GM18951 (cell line): ENCODE measurements around the gene OR4F15.
"Not testable (repeated sequence)": the region's sequence is repeated elsewhere in the genome, so short reads cannot be mapped to it uniquely, and the experiment has no call there.

Experiments used
- POLR2A ChIP-seq: IDR thresholded peaks from 4 replicates; pipeline ENCODE4 v1.6.1; 2011; ENCODE audit warnings: mild to moderate bottlenecking; ENCODE audit not compliant: insufficient read length, insufficient read depth; ENCODE audit errors: extremely low read depth
- in situ Hi-C: fragments of 300-500 bp; cut with MboI; formaldehyde crosslinking; loops from one replicate; pipeline ENCODE4 v1.12.0; 2022; ENCODE audit warnings: low sequenced_read_pairs, mixed read lengths, inconsistent platforms; ENCODE audit not compliant: unreplicated experiment

Gene OR4F15, protein sequence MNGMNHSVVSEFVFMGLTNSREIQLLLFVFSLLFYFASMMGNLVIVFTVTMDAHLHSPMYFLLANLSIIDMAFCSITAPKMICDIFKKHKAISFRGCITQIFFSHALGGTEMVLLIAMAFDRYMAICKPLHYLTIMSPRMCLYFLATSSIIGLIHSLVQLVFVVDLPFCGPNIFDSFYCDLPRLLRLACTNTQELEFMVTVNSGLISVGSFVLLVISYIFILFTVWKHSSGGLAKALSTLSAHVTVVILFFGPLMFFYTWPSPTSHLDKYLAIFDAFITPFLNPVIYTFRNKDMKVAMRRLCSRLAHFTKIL

DNA sequence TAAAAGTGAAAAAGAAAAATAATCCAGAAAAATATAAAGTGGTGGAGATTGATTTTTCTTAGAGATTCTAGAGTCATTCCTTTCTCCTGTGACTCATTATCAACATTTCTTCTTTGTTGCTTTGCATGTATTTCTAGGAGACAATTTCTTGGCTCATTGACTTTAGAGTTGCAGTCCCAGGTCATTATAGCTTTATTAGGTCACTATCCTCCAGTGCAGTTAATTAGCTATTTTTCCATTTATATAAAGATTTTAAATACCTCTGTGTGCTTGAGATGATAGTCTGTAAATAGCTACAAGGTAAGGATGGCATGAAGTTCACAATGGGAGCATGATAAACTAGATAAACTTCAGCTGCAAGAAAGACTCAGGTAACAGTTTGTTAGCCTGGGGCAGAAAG is at the start of gene OR4F15:
TSS of gene OR4F15 (plus strand) at position 301 of the 400 bp plus-strand sequence. CDS start 5,985 bp downstream, outside the sequence.
- in situ Hi-C loops, result no loop called here
- no peak for TF ChIP-seq POLR2A

DNA sequence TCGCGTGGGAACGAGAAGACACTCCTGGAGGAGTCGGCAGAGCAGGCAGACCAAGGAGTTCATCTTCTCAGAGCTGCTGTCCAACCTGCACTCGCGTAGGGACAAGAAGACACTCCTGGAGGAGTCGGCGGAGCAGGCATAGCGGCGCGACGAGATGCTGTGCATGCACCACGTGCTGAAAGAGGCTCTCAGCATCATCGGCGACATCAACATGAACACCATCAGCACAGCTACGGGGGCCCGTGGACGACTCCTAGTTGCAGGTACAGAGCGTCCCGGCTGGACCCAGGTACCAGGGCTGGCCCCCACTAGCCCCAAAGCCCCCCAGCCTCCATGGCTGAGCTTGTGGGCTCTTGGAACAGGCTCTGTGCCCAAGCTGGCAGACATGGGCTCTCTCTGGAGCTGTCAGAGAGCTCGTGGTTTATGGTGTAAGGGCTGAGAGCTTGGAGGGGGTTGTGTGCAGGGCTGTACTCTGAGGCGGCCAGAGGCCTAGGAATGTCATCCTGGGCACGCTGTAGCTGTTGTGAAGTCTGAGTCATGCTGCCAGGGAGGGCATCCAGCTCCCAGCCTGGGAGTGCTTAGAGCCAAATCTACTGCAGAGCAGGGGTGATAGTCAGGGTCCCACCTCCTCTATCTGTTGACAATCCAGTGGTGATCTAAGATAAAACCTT is 47.2 kb upstream of the OR4F15 start:
- in situ Hi-C loops, result not testable (repeated sequence)

DNA sequence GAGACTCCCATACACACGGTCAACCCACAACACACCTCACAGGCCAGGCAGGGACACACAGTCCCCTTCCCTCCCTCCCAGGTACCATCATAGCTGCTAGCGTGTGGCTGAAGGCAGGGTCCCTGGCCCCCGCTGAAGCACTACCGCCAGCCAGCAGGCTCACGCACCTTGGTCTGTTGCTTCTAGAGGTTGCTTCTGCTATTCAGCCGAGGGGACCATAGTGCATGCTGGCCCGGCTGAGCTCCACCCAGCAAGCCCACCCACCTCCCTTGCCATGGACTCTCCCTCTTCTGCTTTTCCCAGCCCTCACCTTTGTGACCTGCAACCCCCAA is 46.7 kb upstream of the OR4F15 start:
- in situ Hi-C loops, result not testable (repeated sequence)

DNA sequence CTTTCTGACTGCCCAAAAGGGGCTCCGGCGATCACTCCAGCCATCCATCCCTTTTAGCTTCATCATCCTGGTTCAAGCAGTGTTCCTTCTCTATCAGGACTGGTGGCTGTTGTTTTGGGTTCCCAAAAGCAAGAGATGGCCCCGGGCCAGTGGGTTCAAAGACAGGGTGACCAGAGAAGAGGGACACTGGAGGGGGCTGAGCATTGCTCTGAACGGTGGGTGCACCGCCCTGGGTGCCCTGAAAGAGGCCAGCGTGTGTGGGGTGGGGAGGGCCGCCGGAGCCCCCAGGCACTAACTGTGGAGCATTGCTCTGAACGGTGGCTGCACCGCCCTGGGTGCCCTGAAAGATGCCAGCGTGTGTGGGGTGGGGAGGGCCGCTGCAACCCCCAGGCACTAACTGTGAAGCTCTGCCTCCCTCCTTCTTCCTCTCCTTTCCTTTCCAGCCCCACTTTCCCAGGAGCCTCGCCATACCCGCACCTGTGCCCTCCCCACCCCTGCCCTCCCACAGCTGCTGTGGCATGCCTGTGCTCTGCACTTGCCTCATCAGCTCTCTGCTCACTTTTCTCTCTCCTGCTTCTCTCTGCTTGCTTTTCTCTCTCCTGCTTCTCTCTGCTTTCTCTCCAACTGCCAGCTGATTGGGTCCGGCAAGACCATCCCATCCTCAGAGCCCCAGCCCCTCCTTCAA is 46.1 kb upstream of the OR4F15 start:
- no peak for TF ChIP-seq POLR2A
- in situ Hi-C loops, result no loop called here

DNA sequence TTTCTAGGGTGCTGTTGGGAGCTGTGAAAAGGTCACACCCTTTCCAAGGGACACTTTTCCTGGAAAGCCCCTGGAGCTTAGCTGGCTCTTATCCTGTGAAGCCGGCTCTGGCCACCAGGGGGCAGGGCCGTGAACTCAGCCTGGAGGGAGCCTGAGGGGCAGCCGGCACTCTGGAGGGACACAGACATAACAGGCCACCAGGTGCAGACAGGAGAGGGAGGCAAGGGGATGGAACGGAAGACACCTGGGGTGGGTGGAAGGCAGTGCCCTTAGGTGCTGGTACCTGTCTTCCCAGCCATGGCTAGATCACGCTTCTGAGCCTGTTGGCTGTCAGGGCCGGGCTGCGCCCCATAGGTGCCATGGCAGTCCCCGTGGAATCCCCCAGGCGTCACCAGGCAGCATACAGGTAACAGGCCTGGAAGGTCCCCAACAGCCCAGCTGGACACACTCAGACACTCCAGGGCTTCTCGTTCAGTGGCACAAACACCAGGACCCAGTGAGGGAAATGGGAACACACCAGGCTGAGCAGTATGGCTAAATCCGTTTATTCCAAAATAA is 44.8 kb upstream of the OR4F15 start:
- in situ Hi-C loops, result not testable (repeated sequence)

GRCh38 chr15:101772921-101773320 is 39.1 kb upstream of the OR4F15 start:
- no peak for TF ChIP-seq POLR2A
- in situ Hi-C loops, result no loop called here

GRCh38 chr15:101773496-101774100 is 38.4 kb upstream of the OR4F15 start:
- no peak for TF ChIP-seq POLR2A
- in situ Hi-C loops, result no loop called here

DNA sequence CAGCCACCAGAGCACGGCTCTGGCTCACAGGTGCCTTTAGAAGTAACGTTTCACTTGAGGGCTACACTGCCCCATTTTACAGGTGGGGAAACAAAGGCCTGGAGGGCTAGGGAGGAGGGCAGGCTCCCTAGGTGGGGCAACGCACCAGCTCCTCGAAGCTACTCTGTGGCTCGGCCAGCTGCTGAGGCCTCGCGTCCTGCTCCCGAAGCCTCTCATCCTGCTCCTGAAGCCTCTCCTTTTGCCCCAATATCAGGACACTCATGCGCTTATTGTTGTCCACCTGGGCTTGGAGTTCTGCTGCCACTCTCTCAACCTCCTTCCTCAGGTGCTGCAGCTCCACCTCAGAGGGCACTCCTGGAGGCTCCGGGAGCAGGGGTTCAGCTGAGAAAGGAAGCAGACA is 36.9 kb upstream of the OR4F15 start:
- in situ Hi-C loops, result no loop called here
- TF ChIP-seq POLR2A, result no peak

DNA sequence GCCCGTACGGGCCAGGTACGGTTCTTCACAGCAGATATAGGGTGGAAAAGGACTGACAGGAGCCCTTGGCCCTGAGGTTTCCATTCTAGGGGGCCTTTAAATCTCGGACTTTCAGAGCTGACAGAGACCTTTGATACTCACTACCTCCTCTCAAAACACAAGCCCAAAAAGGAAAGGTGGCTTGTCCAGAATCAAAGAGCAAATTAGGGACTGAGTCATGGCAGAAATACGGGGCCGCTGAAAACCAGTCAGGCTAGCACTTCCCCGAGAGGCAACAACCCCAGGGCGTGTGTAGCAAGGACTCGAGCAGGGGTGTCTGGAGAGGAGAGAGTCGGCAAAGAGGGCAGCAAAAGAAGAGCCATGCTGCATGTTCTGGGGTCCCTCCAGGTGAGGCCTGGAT is 33.4 kb upstream of the OR4F15 start:
- in situ Hi-C loops, result not testable (repeated sequence)

GRCh38 chr15:101780225-101780624 is 31.8 kb upstream of the OR4F15 start:
- in situ Hi-C loops, result not testable (repeated sequence)

GRCh38 chr15:101781928-101782327 is 30.1 kb upstream of the OR4F15 start:
- no peak for TF ChIP-seq POLR2A
- in situ Hi-C loops, result no loop called here

- in situ Hi-C loops, result no loop called here
- TF ChIP-seq POLR2A, result no peak
Observed at GRCh38 chr15:101784644-101785043, 27.4 kb upstream of the OR4F15 start.

DNA sequence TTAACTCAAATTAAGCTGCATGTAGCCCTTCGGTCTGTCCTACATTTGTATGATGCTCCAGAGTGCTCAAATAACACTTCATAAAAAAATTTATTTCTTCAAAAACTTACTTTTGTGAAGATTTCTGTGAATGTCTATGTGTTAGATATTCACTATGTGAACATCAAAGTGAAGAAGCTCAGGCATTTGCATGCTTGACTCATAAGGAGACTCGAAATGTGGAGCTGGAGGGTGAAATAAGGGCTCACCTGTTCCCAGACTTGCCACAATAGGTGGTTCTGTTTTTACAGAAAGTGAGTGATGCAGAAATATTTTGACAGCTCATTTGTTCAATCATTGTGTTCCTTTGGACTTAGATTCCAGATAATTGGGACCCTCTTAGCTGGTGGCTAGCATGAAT is 25.6 kb upstream of the OR4F15 start:
- in situ Hi-C loops, result not testable (repeated sequence)

- in situ Hi-C loops, result not testable (repeated sequence)
Observed at GRCh38 chr15:101788001-101788400, 24.0 kb upstream of the OR4F15 start.

DNA sequence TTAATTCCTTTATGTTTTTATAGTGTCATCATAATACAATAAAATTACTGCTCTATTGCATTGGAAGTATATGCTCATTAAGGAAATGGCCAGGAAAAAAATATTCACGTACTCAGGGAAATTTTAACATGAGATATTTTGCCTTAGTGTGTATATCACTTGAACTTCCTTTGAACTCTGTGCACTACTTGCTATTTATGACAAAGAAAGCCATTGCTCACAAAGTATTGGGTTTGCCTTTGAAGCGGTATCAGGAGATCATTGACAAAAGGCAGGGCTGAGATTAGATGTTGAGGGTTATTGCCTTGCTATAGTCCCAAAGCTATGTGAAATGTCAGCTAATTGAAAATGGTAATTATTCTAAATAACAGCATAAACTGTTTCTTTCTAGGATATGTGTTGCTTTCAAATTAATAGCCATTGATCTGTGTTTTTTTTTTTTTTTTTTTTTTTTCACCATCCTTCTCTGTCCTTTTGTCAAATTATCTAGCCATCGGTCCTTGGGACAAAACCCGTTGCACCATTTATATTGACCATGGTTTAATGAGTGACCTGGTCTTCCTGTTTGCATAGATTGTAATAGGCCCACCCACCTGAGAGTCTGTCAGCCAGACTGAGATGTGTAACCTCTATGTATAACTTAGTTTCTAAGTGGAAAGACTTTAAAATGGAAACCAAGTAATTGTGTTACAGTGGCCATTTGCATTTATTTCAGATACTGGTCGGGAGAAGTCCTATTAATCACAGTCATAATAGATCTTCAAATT is 23.3 kb upstream of the OR4F15 start:
- in situ Hi-C loops, result not testable (repeated sequence)

DNA sequence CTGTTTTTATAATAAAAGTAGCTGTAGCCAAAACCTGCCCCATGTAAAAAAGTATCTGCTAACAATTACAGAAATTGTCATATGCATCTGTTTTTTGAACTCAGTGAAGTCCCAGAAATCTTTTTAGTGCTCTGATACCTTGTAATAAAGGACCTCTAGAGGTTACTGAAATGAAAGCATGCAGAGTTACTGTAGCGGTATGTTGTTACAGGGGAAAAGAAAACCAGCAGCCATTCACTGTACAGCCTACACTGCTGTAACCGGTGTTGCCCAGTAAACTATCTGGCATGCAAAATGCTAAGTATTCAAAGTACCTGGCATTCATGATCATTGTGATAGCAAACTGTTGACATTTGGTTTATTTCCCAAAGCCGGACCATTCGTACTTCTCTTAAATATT is 21.3 kb upstream of the OR4F15 start:
- in situ Hi-C loops, result not testable (repeated sequence)

GRCh38 chr15:101793981-101794380 is 18.0 kb upstream of the OR4F15 start:
- in situ Hi-C loops, result not testable (repeated sequence)
